ENCODE data around the gene RAP1GAP.
"Not testable (repeated sequence)": the region's sequence is repeated elsewhere in the genome, so short reads cannot be mapped to it uniquely, and the experiment has no call there.

The RAP1GAP gene

DNA sequence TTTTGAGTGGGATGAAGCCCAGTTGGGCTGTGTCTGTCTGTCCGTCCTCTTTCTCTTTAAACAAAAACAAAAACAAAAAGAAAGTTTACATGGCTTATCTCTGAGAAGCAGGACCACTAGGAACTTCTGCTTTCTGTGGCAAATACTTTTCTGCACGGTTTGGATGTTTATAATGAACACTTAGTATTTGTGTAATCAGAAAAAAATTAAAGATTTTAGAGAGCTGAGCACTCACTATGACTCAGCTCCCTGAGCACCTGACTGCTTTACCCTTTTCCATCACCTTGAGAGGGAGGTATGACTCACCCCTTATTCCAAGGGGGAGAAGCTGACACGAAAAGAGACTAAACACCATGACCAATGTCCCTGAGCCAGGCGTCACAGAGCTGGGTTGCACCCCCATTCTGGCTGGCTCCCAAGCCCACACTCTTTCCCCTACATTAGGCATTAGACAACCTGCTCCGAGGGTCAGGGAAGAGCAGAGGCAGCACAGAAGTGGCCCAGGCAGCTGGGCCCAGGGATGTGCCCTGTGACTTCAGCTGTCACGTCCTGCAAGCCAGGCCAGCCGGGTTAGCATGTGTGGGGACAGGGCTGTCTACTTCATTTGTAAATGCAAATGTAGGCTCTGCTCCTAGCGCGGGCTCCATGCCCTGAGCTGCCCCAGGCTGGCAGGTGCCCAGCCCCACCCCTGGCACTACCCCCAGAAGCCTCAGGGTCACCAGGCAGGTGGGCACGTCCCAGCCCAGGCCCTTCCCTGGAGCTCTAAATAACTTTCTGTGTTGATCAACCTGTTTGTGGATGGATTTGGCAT, 30.4 kb downstream of the RAP1GAP start:
- H3K9me3 Mint-ChIP-seq = no peaks in the 10 kb centered on the region
- no peak for ATAC-seq (ENCODE audit: low read depth)
- no peak overlapping the region for H3K27ac Mint-ChIP-seq

DNA sequence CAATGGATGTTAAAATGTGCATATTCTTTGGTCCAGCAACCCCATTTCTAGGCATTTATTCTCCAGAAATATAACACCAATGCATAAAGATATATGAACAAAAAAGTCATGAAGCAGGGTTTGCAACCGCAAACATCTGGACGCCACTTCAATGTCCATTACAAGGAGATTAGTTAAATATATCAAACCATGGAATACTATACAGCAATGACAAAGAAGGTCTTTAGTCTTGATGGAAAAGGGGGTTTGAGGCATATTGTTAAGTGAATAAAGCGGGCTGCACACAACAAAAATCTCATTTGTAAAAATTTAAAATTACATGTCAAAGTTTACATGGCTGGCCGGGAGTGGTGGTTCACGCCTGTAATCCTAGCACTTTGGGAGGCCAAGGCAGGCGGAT, 31.6 kb downstream of the RAP1GAP start:
- Mint-ChIP-seq H3K27me3 (peaks cover 15% of the 10 kb centered on the region), H3K36me3 (no peaks in the 10 kb centered on the region), H3K4me1 (no peaks in the 10 kb centered on the region), H3K9me3 (no peaks in the 10 kb centered on the region), H3K4me3 (no peak overlapping the region), H3K27ac (no peak overlapping the region)
- ATAC-seq (ENCODE audit: low read depth) (no peak), DNase-seq (ENCODE audit: low spot score in 2 of 2) (no peak)

More for the DNA sequence above, 30.4 kb downstream of the RAP1GAP start:
- H3K4me1 Mint-ChIP-seq = no peaks in the 10 kb centered on the region
- no peak overlapping the region for H3K4me3 Mint-ChIP-seq
- H3K27me3 Mint-ChIP-seq = peaks cover 19% of the 10 kb centered on the region
- DNase-seq (ENCODE audit: low spot score in 2 of 2) = no peak
- H3K36me3 Mint-ChIP-seq = no peaks in the 10 kb centered on the region

DNA sequence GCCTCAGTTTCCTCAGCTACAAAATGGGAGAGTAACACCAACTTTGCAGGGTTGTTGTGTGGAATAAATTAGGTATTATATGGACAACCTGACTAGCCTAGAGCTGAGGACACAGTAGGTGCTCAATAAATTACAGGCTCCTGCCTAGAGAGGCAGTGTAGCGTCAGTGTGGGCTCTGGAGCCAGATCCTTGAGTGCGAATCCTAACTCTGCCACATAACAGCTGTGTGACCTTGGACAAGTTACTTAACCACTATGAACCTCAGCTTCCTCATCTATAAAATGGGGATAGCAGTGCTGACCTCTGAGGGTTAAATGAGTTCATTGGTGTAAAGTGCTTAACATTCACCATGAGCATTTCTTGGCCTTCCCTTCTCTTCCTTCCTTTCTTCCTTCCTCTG, 33.1 kb downstream of the RAP1GAP start:
- Mint-ChIP-seq H3K36me3 (no peaks in the 10 kb centered on the region), H3K4me3 (no peak overlapping the region), H3K27me3 (peaks cover 14% of the 10 kb centered on the region), H3K27ac (no peak overlapping the region), H3K9me3 (no peaks in the 10 kb centered on the region), H3K4me1 (no peaks in the 10 kb centered on the region)
- DNase-seq (ENCODE audit: low spot score in 2 of 2) (no peak), ATAC-seq (ENCODE audit: low read depth) (no peak)

DNA sequence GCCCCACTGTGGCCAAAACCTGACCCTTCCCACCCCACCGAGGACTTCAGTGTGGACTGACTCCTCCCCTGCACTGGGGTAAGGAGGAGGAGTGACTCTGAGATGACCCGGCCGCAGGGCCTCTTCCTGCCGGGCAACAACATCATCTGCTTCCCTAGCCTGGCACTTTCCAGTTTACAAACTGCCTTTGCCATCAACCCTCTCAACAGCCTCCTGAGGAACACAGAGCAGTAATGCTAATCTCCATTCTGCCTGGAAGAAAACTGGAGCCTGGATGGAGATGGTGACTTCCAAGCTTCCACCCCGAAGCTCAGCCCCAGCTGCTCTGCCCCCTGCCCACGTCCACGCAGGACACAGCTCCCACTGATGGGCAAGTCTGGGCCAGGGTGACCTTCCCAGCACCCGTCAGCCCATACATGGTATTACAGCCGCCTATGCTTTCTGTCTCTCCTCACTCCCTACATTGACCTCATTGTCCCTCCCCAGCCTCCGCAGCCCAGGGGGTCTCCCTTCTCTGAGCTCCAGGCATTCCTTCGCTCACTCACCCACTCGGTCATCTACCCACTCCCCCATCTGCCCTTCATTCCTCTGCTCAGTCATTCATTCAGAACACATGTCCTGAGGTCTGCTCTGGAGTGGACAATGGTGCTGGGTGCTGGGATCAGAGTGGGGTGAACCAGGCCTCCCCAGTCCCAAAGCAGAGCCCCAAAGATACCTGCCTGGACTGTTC, 34.2 kb downstream of the RAP1GAP start:
- DNase-seq (ENCODE audit: low spot score in 2 of 2) (no peak), ATAC-seq (ENCODE audit: low read depth) (no peak)
- Mint-ChIP-seq H3K4me1 (no peaks in the 10 kb centered on the region), H3K27ac (no peak overlapping the region), H3K27me3 (peaks cover 13% of the 10 kb centered on the region), H3K4me3 (no peak overlapping the region), H3K9me3 (no peaks in the 10 kb centered on the region), H3K36me3 (no peaks in the 10 kb centered on the region)

DNA sequence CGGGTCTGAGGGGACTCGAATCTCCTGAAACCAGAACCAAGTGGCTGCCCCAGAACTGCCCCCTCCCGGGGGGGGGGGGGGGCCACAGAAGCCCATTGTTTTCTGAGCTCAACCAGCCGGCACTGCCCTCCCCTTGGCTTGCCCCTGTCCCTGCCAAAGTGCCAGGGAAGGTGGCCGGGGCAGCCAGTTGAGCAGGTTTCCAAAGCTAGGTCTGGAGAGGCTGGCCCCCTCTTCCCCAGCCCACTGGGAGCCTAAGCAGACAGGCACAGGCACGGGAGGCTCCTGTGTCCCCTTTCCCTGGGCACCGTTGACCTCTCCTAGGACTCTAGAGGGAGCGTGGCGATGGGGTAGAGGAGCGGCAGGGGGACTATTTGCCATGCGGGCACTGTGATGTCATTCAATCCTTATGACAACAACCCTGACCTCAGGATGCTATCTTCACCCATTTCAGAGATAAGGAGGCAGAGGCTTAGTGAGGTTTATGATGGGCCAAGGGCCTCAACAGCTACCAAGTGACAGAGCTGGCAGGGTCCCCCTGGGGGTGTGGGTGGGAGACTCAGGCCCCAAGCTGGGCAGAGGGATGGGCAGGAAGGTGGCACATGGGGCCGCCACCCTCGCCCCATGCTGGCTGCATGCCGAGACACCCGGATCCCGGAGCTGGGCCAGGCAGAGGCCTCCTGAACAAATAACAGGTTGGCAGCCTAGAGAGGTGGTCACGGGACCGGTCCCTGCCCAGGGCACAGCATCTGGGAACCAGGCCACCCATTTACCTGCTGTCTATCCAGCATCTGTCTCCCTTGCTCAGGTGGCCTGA, 35.0 kb downstream of the RAP1GAP start:
- no peak for ATAC-seq (ENCODE audit: low read depth)
- Mint-ChIP-seq H3K36me3 (no peaks in the 10 kb centered on the region), H3K4me3 (no peak overlapping the region), H3K27ac (no peak overlapping the region), H3K27me3 (peaks cover 13% of the 10 kb centered on the region), H3K4me1 (no peaks in the 10 kb centered on the region), H3K9me3 (no peaks in the 10 kb centered on the region)
- no peak for DNase-seq (ENCODE audit: low spot score in 2 of 2)

DNA sequence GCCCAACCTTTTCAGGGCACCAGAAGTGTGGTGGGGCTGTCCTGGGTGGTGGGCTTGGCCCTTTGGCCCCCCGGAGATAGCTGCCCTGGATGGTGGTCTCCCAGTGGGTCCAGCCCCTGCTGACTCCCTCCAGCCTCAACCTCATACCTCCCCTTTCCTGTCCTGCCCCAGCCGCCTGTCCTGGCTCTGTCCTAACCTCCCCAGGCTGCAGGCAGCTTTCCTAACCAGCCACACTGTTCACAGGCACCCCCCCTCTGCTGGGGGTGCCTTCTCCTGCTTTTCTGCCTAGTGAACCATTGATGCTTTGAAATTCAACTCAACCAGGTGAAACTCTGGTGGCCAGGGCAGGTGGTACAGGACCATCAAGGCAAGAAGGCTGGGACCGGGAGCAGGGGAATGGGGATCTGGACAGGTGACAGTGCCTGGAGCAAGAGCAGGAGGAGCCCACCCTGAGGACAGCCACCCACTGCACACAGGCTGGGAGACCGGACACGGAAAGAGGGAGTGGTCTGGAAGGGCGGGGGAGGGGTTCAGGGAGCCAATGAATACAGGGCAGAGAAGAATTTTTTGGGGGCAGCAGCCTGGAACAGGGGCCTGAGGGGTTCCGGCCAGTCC, 35.9 kb downstream of the RAP1GAP start:
- ATAC-seq (ENCODE audit: low read depth) = no peak
- Mint-ChIP-seq H3K9me3 (no peaks in the 10 kb centered on the region), H3K36me3 (no peaks in the 10 kb centered on the region), H3K27ac (no peak overlapping the region), H3K4me1 (no peaks in the 10 kb centered on the region), H3K27me3 (peaks cover 14% of the 10 kb centered on the region), H3K4me3 (no peak overlapping the region)
- no peak for DNase-seq (ENCODE audit: low spot score in 2 of 2)

DNA sequence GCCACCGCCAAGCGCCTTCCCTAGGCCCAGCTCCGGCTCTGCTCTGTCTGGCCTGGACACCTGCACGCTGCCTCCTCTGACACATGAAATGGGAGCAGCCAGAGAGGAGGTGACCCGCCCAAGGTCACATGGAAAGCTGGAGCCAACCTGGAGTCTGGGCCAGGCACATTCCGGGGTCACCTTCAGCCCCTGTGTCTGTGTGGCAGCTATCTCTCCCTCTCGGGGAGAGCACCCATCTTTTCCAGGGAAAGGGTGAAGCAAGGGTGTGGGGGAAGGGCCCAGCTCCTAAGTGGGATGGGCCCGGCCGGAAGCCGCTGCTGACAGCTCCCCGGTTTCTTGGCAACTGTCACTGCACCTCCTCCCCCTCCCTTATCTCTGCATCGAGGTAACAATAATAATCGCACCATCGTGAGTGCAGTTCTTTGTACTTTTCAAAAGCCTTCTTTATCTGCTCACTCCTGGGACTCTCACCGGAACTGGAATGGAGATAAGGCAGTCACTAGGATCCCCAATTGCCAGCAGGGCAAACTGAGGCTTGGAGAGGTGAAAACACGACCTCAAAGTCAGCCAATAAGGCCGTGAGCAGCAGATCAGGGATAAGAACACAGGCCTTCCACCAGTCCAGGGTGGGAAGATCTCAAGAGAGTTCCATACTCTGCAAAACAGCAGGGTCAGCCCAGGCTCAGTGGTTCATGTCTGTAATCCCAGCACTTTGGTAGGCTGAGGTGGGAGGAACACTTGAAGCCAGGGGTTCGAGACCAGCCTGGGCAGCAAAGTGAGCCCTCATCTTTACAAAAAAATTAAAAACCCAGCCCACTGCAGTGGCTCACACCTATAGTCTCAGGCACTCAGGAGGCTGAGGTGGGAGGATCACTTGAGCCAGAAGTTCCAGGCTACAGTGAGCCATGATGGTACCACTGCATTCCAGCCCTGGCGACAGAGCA, 36.9 kb downstream of the RAP1GAP start:
- Mint-ChIP-seq H3K4me1 (no peaks in the 10 kb centered on the region), H3K27ac (no peak overlapping the region), H3K9me3 (no peaks in the 10 kb centered on the region), H3K4me3 (no peak overlapping the region), H3K27me3 (peaks cover 14% of the 10 kb centered on the region), H3K36me3 (no peaks in the 10 kb centered on the region)
- no peak for DNase-seq (ENCODE audit: low spot score in 2 of 2)
- no peak for ATAC-seq (ENCODE audit: low read depth)

DNA sequence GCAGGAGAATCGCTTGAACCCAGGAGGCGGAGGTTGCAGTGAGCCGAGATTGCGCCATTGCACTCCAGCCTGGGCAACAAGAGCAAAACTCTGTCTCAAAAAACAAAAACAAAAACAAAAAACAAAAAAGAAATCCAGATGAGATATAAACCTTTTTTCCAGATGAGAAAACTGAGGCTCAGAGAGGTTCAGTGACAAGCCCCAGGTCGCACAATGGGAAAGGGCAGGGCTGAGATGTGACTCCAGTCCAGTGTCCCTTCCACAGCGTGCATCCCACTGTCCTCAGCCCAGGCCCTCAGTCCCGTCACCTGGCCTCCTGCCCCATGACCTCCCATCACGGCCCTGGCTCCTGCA, 37.6 kb downstream of the RAP1GAP start:
- H3K27ac Mint-ChIP-seq; H3K36me3 Mint-ChIP-seq; H3K4me1 Mint-ChIP-seq; ATAC-seq (ENCODE audit: low read depth); H3K9me3 Mint-ChIP-seq; H3K4me3 Mint-ChIP-seq; DNase-seq (ENCODE audit: low spot score in 2 of 2): not testable (repeated sequence)
- peaks cover 14% of the 10 kb centered on the region for H3K27me3 Mint-ChIP-seq

DNA sequence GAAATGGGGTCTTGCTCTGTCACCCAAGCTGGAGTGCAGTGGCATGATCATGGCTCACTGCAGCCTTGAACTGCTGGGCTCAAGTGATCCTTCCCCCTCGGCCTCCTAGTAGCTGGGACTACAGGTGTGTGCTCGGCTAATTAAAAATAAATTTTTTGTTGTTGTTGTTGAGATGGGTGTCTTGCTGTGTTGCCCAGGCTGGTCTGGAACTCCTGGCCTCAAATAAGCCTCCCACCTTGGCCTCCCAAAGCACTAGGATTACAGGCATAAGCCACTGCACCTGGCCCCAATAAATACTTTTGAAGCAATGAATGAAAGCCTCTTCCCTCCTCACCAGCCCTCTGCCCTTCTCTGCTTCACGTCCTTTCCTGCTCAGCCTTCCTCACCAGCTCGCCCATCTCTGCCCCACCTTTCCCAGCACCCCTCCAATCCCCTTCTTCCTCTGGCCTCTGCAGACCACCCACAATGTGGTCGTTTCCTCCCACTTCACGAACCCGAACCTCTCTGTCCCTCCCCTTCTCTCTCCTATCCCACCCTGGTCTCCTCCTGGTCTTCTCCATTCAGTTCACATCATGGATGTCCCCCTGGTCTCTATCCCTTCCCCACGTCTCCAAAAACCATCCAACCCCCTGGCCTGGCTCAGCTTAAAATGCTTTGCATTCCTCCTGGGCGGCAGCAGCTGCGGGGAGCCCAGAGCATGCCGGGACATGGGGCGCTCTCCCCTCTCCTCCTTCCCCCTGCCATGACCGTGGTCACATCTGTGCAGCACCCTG, 38.4 kb downstream of the RAP1GAP start:
- no peak overlapping the region for H3K27ac Mint-ChIP-seq
- H3K9me3 Mint-ChIP-seq = no peaks in the 10 kb centered on the region
- no peak overlapping the region for H3K4me3 Mint-ChIP-seq
- no peaks in the 10 kb centered on the region for H3K4me1 Mint-ChIP-seq
- H3K36me3 Mint-ChIP-seq = no peaks in the 10 kb centered on the region
- no peak for DNase-seq (ENCODE audit: low spot score in 2 of 2)
- no peak for ATAC-seq (ENCODE audit: low read depth)
- peaks cover 12% of the 10 kb centered on the region for H3K27me3 Mint-ChIP-seq

DNA sequence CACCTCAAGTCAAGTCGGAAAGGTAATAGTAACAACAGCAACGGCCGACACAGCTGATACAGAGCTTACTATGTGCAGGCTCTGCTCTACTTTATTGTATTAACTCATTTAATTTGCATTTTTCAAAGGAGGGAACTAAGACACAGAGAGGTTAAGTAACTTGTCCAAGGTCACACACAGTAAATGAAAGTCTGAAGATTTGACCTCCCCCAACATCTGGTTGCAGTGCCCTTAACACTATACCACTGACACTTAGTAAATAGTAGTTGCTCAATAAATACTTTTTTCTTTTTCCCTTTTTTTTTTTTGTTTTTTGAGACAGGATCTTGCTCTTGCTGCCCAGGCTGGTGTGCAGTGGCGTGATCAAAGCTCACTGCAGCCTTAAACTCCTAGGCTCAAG, 39.2 kb downstream of the RAP1GAP start:
- Mint-ChIP-seq H3K27ac (no peak overlapping the region), H3K4me1 (no peaks in the 10 kb centered on the region), H3K36me3 (no peaks in the 10 kb centered on the region), H3K27me3 (peaks cover 12% of the 10 kb centered on the region), H3K4me3 (no peak overlapping the region), H3K9me3 (no peaks in the 10 kb centered on the region)
- ATAC-seq (ENCODE audit: low read depth) = no peak
- no peak for DNase-seq (ENCODE audit: low spot score in 2 of 2)

DNA sequence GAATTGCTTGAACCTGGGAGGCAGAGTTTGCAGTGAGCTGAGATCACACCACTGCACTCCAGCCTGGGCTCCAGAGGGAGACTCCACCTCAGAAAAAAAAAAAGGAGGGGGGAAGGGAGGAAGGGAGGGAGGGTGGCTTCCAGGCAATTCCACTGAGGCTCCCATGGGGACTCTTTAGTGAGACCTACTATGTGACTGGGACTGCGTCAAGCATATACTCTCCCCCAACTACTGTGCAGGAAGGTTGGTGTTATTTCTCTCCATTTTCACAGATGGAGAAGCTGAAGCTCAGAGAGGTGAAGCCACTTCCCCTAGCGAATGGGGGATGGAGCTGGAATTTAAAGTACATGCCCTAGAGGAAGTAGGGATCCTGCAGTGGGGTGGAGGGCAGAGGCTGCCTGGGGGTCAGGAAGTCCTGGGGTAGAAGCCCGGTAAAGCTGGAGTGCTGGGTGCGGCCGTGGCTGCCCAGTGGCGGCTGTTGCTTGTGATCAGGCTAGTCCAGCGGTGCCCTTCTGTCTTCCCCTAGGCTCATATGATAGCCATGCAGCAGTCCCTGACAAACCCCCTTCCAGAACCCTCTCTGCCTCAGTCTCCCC, 40.3 kb downstream of the RAP1GAP start:
- DNase-seq (ENCODE audit: low spot score in 2 of 2) (no peak), ATAC-seq (ENCODE audit: low read depth) (no peak)
- Mint-ChIP-seq H3K27me3 (peaks cover 12% of the 10 kb centered on the region), H3K4me3 (no peak overlapping the region), H3K4me1 (no peaks in the 10 kb centered on the region), H3K9me3 (no peaks in the 10 kb centered on the region), H3K27ac (no peak overlapping the region), H3K36me3 (no peaks in the 10 kb centered on the region)

DNA sequence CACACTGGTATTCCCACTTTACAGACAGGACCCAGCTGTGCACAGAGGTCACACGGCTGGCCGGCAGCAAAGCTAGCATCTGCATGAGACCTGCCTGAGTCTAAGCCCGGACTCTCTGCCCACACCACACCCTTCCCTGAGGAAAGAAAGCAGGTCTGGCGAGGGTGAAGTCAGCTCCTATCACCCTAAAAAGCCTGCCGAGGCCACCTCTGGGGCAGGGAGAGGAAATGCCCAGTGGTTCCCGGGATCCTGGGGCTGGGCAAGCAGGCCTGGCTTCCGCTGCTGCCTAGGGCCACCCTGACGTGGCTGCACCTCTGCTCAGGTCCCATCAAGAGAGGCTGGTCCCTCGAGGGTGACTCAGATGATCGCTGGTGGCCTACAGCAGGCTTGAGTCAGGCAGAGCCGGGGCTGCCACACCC, 42.2 kb downstream of the RAP1GAP start:
- H3K9me3 Mint-ChIP-seq = no peaks in the 10 kb centered on the region
- no peak overlapping the region for H3K27ac Mint-ChIP-seq
- peaks cover 16% of the 10 kb centered on the region for H3K27me3 Mint-ChIP-seq
- peaks cover 2% of the 10 kb centered on the region for H3K4me1 Mint-ChIP-seq
- no peaks in the 10 kb centered on the region for H3K36me3 Mint-ChIP-seq
- ATAC-seq (ENCODE audit: low read depth) (no peak), DNase-seq (ENCODE audit: low spot score in 2 of 2) (no peak)
- H3K4me3 Mint-ChIP-seq = no peak overlapping the region
